ENCODE data around the gene FCRL3. TPM values are rescaled to one million over a fixed set of nuclear protein-coding genes. Genes with fewer than 3 reads are reported as not detected.

Gene FCRL3
- total and polyA plus RNA-seq, 4 donors, result 0.16 to 0.72 (median 0.50) TPM

DNA sequence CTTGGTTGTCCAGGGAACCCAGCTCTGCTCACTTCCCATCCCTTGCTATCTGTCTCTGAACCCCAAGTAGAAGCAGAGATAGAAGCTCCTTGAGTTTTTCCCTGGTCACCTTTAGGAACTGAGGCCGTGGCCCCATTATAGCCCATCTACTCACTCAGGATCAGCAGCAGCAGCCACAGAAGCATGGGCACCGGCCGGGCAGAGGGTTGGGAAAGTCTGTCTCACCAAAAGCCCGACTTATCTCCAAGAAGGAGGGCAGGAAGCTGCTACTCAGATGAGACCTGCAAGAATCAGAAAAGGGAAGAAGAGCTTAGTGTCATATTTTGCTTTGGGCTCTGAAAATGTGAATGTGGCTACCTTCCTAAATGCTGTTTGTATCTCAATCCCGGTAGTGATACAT is 264 bp downstream of the FCRL3 start:
- H3K9me3 ChIP-seq (ENCODE audit: control insufficient read depth in 4 of 4, low read length in 3 of 4), result no peaks in the 10 kb centered on the region
- H3K27ac ChIP-seq (ENCODE audit: low read depth in 1 of 2, low read length in 2 of 2), result no peak overlapping the region
- no peaks in the 10 kb centered on the region for H3K4me1 ChIP-seq (ENCODE audit: control insufficient read depth in 4 of 4, insufficient read depth in 4 of 4, low read length in 3 of 4)
- H3K27me3 ChIP-seq (ENCODE audit: control insufficient read depth in 4 of 4, insufficient read depth in 4 of 4, low read length in 3 of 4), result peaks cover 0 to 4% (median under 1%) of the 10 kb centered on the region in 4 donors
- H3K4me3 ChIP-seq (ENCODE audit: low read depth in 1 of 3, low read length in 3 of 3), result no peak overlapping the region
- TF ChIP-seq FOXA1 (IDR thresholded peaks at IDR 0.05) (no peak), SP1 (IDR thresholded peaks at IDR 0.05) (no peak), HNF4G (IDR thresholded peaks at IDR 0.05) (no peak), RAD21 (IDR thresholded peaks at IDR 0.05) (no peak), RXRA (IDR thresholded peaks at IDR 0.05) (no peak), EGR1 (IDR thresholded peaks at IDR 0.05; ENCODE audit: low read depth in 2 of 2) (no peak), TAF1 (conservative IDR thresholded peaks at IDR 0.05) (no peak)
- TF ChIP-seq, protein P1, sequence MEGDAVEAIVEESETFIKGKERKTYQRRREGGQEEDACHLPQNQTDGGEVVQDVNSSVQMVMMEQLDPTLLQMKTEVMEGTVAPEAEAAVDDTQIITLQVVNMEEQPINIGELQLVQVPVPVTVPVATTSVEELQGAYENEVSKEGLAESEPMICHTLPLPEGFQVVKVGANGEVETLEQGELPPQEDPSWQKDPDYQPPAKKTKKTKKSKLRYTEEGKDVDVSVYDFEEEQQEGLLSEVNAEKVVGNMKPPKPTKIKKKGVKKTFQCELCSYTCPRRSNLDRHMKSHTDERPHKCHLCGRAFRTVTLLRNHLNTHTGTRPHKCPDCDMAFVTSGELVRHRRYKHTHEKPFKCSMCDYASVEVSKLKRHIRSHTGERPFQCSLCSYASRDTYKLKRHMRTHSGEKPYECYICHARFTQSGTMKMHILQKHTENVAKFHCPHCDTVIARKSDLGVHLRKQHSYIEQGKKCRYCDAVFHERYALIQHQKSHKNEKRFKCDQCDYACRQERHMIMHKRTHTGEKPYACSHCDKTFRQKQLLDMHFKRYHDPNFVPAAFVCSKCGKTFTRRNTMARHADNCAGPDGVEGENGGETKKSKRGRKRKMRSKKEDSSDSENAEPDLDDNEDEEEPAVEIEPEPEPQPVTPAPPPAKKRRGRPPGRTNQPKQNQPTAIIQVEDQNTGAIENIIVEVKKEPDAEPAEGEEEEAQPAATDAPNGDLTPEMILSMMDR (IDR thresholded peaks at IDR 0.05; ENCODE audit: low read depth, low read length, missing input control), result no peak
- TF ChIP-seq, protein P2, sequence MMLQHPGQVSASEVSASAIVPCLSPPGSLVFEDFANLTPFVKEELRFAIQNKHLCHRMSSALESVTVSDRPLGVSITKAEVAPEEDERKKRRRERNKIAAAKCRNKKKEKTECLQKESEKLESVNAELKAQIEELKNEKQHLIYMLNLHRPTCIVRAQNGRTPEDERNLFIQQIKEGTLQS (IDR thresholded peaks at IDR 0.05), result no peak
- TF ChIP-seq, protein P3, sequence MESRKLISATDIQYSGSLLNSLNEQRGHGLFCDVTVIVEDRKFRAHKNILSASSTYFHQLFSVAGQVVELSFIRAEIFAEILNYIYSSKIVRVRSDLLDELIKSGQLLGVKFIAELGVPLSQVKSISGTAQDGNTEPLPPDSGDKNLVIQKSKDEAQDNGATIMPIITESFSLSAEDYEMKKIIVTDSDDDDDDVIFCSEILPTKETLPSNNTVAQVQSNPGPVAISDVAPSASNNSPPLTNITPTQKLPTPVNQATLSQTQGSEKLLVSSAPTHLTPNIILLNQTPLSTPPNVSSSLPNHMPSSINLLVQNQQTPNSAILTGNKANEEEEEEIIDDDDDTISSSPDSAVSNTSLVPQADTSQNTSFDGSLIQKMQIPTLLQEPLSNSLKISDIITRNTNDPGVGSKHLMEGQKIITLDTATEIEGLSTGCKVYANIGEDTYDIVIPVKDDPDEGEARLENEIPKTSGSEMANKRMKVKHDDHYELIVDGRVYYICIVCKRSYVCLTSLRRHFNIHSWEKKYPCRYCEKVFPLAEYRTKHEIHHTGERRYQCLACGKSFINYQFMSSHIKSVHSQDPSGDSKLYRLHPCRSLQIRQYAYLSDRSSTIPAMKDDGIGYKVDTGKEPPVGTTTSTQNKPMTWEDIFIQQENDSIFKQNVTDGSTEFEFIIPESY (IDR thresholded peaks at IDR 0.05), result no peak
- TF ChIP-seq, protein P4, sequence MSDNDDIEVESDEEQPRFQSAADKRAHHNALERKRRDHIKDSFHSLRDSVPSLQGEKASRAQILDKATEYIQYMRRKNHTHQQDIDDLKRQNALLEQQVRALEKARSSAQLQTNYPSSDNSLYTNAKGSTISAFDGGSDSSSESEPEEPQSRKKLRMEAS (IDR thresholded peaks at IDR 0.05), result no peak
- H3K36me3 ChIP-seq (ENCODE audit: control insufficient read depth in 4 of 4, insufficient read depth in 3 of 4, low read depth in 1 of 4, low read length in 3 of 4), result no peaks in the 10 kb centered on the region
- H3K9ac ChIP-seq (ENCODE audit: low read depth in 1 of 2, low read length in 2 of 2), result no peak overlapping the region
- no peak for DNase-seq (ENCODE audit: low spot score)
- WGBS, result 68% methylated on average over 5 of the region's 5 CpGs

DNA sequence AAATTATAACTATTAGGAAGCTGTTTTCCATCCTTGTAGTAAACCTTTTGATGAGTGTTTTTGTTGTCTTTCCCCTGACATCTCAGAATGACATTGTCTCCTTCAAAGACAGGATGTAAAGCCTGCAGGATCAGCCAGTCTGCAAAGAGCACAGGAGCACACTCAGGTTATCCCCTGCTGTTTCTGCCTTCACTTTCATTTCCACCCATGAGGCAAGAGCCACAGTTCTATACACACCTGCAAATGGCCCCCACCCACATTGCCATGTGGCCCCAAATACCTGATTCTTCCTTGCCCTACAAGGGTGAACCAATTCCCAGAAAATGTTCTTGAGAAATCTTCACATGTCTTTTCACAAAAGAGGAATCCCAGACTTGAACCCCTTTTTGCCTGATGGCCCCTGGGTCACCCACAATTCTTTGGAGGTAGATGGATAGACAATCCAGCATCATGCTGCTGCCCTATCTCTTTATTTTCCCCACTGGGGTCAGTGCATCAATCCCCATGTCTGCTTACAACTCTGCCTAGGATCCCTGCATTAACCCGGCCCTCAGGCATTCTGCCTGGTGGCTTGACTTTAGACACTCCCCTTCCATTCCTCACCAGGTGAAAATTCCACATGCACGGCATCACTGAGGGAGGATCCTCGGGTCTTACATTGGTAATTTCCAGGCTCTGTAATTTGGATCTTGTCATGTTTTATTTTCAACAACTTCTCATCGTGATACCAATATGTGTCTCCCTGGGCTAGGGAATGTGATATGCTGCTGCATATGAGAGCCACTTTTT is 2.6 kb downstream of the FCRL3 start:
- Histone ChIP-seq H3K36me3 (ENCODE audit: control insufficient read depth in 4 of 4, insufficient read depth in 3 of 4, low read depth in 1 of 4, low read length in 3 of 4) (no peaks in the 10 kb centered on the region), H3K27ac (ENCODE audit: low read depth in 1 of 2, low read length in 2 of 2) (no peak overlapping the region), H3K9ac (ENCODE audit: low read depth in 1 of 2, low read length in 2 of 2) (no peak overlapping the region), H3K27me3 (ENCODE audit: control insufficient read depth in 4 of 4, insufficient read depth in 4 of 4, low read length in 3 of 4) (peaks cover 0 to 4% (median 0%) of the 10 kb centered on the region in 4 donors), H3K4me1 (ENCODE audit: control insufficient read depth in 4 of 4, insufficient read depth in 4 of 4, low read length in 3 of 4) (no peaks in the 10 kb centered on the region), H3K4me3 (ENCODE audit: low read depth in 1 of 3, low read length in 3 of 3) (no peak overlapping the region), H3K9me3 (ENCODE audit: control insufficient read depth in 4 of 4, low read length in 3 of 4) (no peaks in the 10 kb centered on the region)
- TF ChIP-seq, protein P4 (IDR thresholded peaks at IDR 0.05), result no peak
- TF ChIP-seq EGR1 (IDR thresholded peaks at IDR 0.05; ENCODE audit: low read depth in 2 of 2) (no peak), JUND (IDR thresholded peaks at IDR 0.05) (no peak), NR2F2 (IDR thresholded peaks at IDR 0.05) (no peak), SP1 (IDR thresholded peaks at IDR 0.05) (no peak), FOXA1 (IDR thresholded peaks at IDR 0.05) (no peak), HNF4G (IDR thresholded peaks at IDR 0.05) (no peak)
- TF ChIP-seq, protein P1 (IDR thresholded peaks at IDR 0.05; ENCODE audit: low read depth, low read length, missing input control), result no peak
- 68% methylated on average over 4 of the region's 4 CpGs for WGBS
- no peak for DNase-seq (ENCODE audit: low spot score)

Data from liver (tissue), 9 donors.